Neural progenitor cell (in vitro differentiated cells): ENCODE data around the gene KAT2B.

Source experiments
- EZH2 ChIP-seq: fragments of 200-600 bp; sonication (generic); IDR thresholded peaks from 2 replicates; pipeline ENCODE4 v1.6.1; 2017; ENCODE audit warnings: antibody characterized with exemption, mild to moderate bottlenecking, moderate library complexity
- TF ChIP-seq, protein P1 (sequence below): fragments of 200-600 bp; sonication (generic); IDR thresholded peaks from 2 replicates; pipeline ENCODE4 v1.5.1; 2017; ENCODE audit warnings: antibody characterized with exemption, mild to moderate bottlenecking

DNA sequence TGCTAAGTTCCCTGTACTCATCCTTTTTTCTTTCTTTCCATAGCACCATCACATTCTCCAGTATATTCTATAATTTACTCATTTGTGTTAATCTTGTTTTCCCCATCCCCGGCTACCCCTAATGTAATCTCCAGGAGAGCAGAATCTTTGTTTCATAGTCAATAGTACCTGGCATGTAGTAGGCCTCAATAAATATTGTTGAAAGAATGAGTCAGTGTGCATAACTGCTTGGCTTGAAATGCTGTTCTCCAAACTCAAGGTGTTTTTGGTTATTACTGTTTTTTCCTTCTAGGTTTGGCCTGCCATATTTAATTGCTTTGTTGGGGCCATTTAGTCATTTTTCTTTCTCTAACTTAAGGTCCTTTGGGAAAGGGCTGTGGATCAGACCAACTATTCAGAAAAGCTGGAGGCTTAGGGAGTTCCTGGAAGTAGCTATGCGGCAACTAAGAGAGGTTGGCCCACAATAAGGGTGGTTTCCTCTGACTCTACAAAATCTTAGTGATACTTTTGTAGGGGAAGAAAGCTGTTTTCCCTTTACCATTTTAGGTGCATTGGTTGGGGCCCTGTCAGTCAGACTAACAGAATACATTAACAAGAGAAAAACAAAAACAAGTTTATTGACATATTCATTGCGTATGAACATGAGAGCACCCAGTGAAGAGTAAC, 28.4 kb downstream of the KAT2B start:
- TF ChIP-seq EZH2, result no peak
- TF ChIP-seq, protein P1, sequence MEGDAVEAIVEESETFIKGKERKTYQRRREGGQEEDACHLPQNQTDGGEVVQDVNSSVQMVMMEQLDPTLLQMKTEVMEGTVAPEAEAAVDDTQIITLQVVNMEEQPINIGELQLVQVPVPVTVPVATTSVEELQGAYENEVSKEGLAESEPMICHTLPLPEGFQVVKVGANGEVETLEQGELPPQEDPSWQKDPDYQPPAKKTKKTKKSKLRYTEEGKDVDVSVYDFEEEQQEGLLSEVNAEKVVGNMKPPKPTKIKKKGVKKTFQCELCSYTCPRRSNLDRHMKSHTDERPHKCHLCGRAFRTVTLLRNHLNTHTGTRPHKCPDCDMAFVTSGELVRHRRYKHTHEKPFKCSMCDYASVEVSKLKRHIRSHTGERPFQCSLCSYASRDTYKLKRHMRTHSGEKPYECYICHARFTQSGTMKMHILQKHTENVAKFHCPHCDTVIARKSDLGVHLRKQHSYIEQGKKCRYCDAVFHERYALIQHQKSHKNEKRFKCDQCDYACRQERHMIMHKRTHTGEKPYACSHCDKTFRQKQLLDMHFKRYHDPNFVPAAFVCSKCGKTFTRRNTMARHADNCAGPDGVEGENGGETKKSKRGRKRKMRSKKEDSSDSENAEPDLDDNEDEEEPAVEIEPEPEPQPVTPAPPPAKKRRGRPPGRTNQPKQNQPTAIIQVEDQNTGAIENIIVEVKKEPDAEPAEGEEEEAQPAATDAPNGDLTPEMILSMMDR, result no peak
